Measurements from ENCODE around the gene SYNC. TPM values are rescaled to one million over a fixed set of nuclear protein-coding genes. Genes with fewer than 3 reads are reported as not detected.

Gene SYNC
- polyA plus RNA-seq, 3 donors = 0.05 TPM; not detected in 2

GRCh38 chr1:32639489-32640075 is 63.0 kb downstream of the SYNC start:
- TF ChIP-seq CTCF (IDR thresholded peaks at IDR 0.05) = no peak

GRCh38 chr1:32636914-32637645 is 65.5 kb downstream of the SYNC start:
- peak overlapping the region; percentile 69 to 80 for H3K27ac ChIP-seq (ENCODE audit: low read depth in 1 of 2, low read length in 2 of 2)
- no peak for TF ChIP-seq CTCF (IDR thresholded peaks at IDR 0.05)
- peak overlapping the region in 1 of 3 experiments; percentile 32 for H3K4me3 ChIP-seq (replicated peaks in 1 of 3; ENCODE audit: low read depth in 2 of 3, low read length in 3 of 3)
- peaks cover 36 to 40% of the 10 kb centered on the region in 2 donors for H3K36me3 Mint-ChIP-seq
- H3K79me2 ChIP-seq (ENCODE audit: insufficient read depth, low read length) = peaks cover 63% of the 10 kb centered on the region
- peak; percentile 36 to 60 (median 48) for DNase-seq
- H3K4me3 Mint-ChIP-seq = peak overlapping the region; percentile 22 to 80
- peaks cover 18% of the 10 kb centered on the region for H4K20me1 ChIP-seq (ENCODE audit: insufficient read depth, low read length)
- WGBS (ENCODE audit: insufficient coverage) = 54% methylated on average over 4 of the region's 16 CpGs
- no peaks in the 10 kb centered on the region for H3K9me3 ChIP-seq (replicated peaks in 1 of 2; ENCODE audit: control insufficient read depth in 1 of 2, insufficient read depth in 1 of 2, low read length in 2 of 2)
- intact Hi-C loops (cut with micrococcal nuclease) = no loop called here
- H3K36me3 ChIP-seq (replicated peaks in 1 of 2; ENCODE audit: control insufficient read depth in 1 of 2, insufficient read depth in 2 of 2, low read length in 2 of 2) = peaks cover 20 to 28% of the 10 kb centered on the region in 2 donors
- peak overlapping the region; percentile 75 to 95 (median 91) for H3K27ac Mint-ChIP-seq
- H2AFZ ChIP-seq (ENCODE audit: insufficient read depth, low read depth, low read length, poor library complexity, severe bottlenecking) = peak overlapping the region; percentile 33
- no peaks in the 10 kb centered on the region for H3K27me3 ChIP-seq (ENCODE audit: control insufficient read depth in 2 of 2, insufficient read depth in 2 of 2, low read length in 2 of 2)
- H3K27me3 Mint-ChIP-seq (ENCODE audit: low read depth in 3 of 3) = no peaks in the 10 kb centered on the region
- peak overlapping the region; percentile 34 for H3K9ac ChIP-seq (ENCODE audit: insufficient read depth, low read length, poor library complexity, severe bottlenecking)
- H3K9me3 Mint-ChIP-seq = no peaks in the 10 kb centered on the region
- peaks cover 19 to 25% of the 10 kb centered on the region in 2 donors for H3K4me1 ChIP-seq (ENCODE audit: control insufficient read depth in 1 of 2, insufficient read depth in 2 of 2, low read length in 2 of 2)
- peak overlapping the region; percentile 31 for H3K4me2 ChIP-seq (replicated peaks; ENCODE audit: extremely low read depth, low read length, poor library complexity, severe bottlenecking)
- H3K4me1 Mint-ChIP-seq = peaks cover 25% of the 10 kb centered on the region

More at GRCh38 chr1:32639489-32640075, 63.0 kb downstream of the SYNC start:
- H3K4me1 ChIP-seq (ENCODE audit: control insufficient read depth in 1 of 2, insufficient read depth in 2 of 2, low read length in 2 of 2) = peaks cover 19 to 25% of the 10 kb centered on the region in 2 donors
- Mint-ChIP-seq H3K27me3 (ENCODE audit: low read depth in 3 of 3) (no peaks in the 10 kb centered on the region), H3K4me3 (no peak overlapping the region), H3K9me3 (no peaks in the 10 kb centered on the region), H3K27ac (no peak overlapping the region), H3K36me3 (peaks cover 19 to 25% of the 10 kb centered on the region in 2 donors), H3K4me1 (peaks cover 25% of the 10 kb centered on the region)
- WGBS (ENCODE audit: insufficient coverage) = no CpG with 5 or more reads among the region's 1 CpG
- H3K27ac ChIP-seq (ENCODE audit: low read depth in 1 of 2, low read length in 2 of 2) = no peak overlapping the region
- peaks cover 33% of the 10 kb centered on the region for H4K20me1 ChIP-seq (ENCODE audit: insufficient read depth, low read length)
- H3K36me3 ChIP-seq (replicated peaks in 1 of 2; ENCODE audit: control insufficient read depth in 1 of 2, insufficient read depth in 2 of 2, low read length in 2 of 2) = peaks cover 0 to 2% of the 10 kb centered on the region in 2 donors
- peaks cover 82% of the 10 kb centered on the region for H3K79me2 ChIP-seq (ENCODE audit: insufficient read depth, low read length)
- H3K4me3 ChIP-seq (replicated peaks in 1 of 3; ENCODE audit: low read depth in 2 of 3, low read length in 3 of 3) = no peak overlapping the region
- no peaks in the 10 kb centered on the region for H3K9me3 ChIP-seq (replicated peaks in 1 of 2; ENCODE audit: control insufficient read depth in 1 of 2, insufficient read depth in 1 of 2, low read length in 2 of 2)
- DNase-seq = no peak
- no peak overlapping the region for H3K9ac ChIP-seq (ENCODE audit: insufficient read depth, low read length, poor library complexity, severe bottlenecking)
- H2AFZ ChIP-seq (ENCODE audit: insufficient read depth, low read depth, low read length, poor library complexity, severe bottlenecking) = no peak overlapping the region
- H3K4me2 ChIP-seq (replicated peaks; ENCODE audit: extremely low read depth, low read length, poor library complexity, severe bottlenecking) = no peak overlapping the region
- intact Hi-C loops (cut with micrococcal nuclease) = no loop called here
- H3K27me3 ChIP-seq (ENCODE audit: control insufficient read depth in 2 of 2, insufficient read depth in 2 of 2, low read length in 2 of 2) = no peaks in the 10 kb centered on the region

Data from CD14-positive monocyte (primary cell).